HL-60 (cell line): ENCODE measurements around the gene KAT2A.

ENCODE experiments used
- DNase-seq, 2 experiments: peaks; one replicate each; pipeline ENCODE4 v3.0.0-alpha.2; 2010 to 2020; ENCODE audit warnings: low read depth in 1 of 2, low spot score in 1 of 2
- H3K27ac ChIP-seq: fragments of 250-450 bp; sonication (Bioruptor Pico); replicated peaks from 2 replicates; pipeline ENCODE4 v1.5.1; 2020; ENCODE audit warnings: mild to moderate bottlenecking, moderate library complexity
- H3K27me3 ChIP-seq: fragments of 250-450 bp; sonication (Bioruptor Pico); 2 replicates; pipeline ENCODE4 v1.5.1; 2021; ENCODE audit warnings: mild to moderate bottlenecking, moderate library complexity; ENCODE audit not compliant: insufficient read depth, poor library complexity, severe bottlenecking
- H3K4me3 ChIP-seq: replicated peaks from 2 replicates; pipeline ENCODE4 v1.5.1; 2011; ENCODE audit warnings: mild to moderate bottlenecking, control low read depth, low read length; ENCODE audit not compliant: insufficient read depth
- CTCF ChIP-seq: IDR thresholded peaks from one replicate; pipeline ENCODE4 v1.5.1; 2011; ENCODE audit warnings: low read length, control low read depth, inconsistent platforms; ENCODE audit not compliant: insufficient read depth
- GABPA ChIP-seq: IDR thresholded peaks from 2 replicates; pipeline ENCODE4 v1.6.1; 2012; ENCODE audit warnings: low read depth
- POLR2AphosphoS5 ChIP-seq: IDR thresholded peaks from 2 replicates; pipeline ENCODE4 v1.6.1; 2012; ENCODE audit warnings: low read depth
- REST ChIP-seq: IDR thresholded peaks from 2 replicates; pipeline ENCODE4 v1.6.1; 2012; ENCODE audit warnings: low read depth; ENCODE audit not compliant: insufficient replicate concordance
- SPI1 ChIP-seq: IDR thresholded peaks from 2 replicates; pipeline ENCODE4 v1.6.1; 2012; ENCODE audit warnings: low read depth, mild to moderate bottlenecking, borderline replicate concordance

Gene KAT2A

GRCh38 chr17:42160531-42160910 lies 39.4 kb upstream of the KAT2A start:
- Histone ChIP-seq H3K27ac (no peak overlapping the region), H3K27me3 (no peaks in the 10 kb centered on the region), H3K4me3 (no peak overlapping the region)
- DNase-seq: no peak
- no peak for TF ChIP-seq REST
- TF ChIP-seq GABPA: no peak
- no peak for TF ChIP-seq SPI1
- no peak for TF ChIP-seq POLR2AphosphoS5
- TF ChIP-seq CTCF: no peak

- no peak for DNase-seq
- no peak for TF ChIP-seq GABPA
- TF ChIP-seq REST: no peak
- no peak for TF ChIP-seq CTCF
- TF ChIP-seq SPI1: no peak
- no peak for TF ChIP-seq POLR2AphosphoS5
- Histone ChIP-seq H3K27me3 (no peaks in the 10 kb centered on the region), H3K4me3 (no peak overlapping the region), H3K27ac (no peak overlapping the region)
These were observed 38.8 kb upstream of the KAT2A start for GRCh38 chr17:42159796-42160530.

- DNase-seq: no peak
- peak overlapping the region; percentile 72 for H3K27ac ChIP-seq
- TF ChIP-seq CTCF: no peak
- no peak for TF ChIP-seq REST
- TF ChIP-seq SPI1: no peak
- TF ChIP-seq POLR2AphosphoS5: no peak
- no peak for TF ChIP-seq GABPA
- no peaks in the 10 kb centered on the region for H3K27me3 ChIP-seq
- H3K4me3 ChIP-seq: no peak overlapping the region
These were observed 34.5 kb upstream of the KAT2A start for GRCh38 chr17:42155614-42156045.
